CMK (cell line): ENCODE measurements around the gene MAGED2.
"Not testable (repeated sequence)": the region's sequence is repeated elsewhere in the genome, so short reads cannot be mapped to it uniquely, and the experiment has no call there.

Experiments used
- DNase-seq: peaks from one replicate; pipeline ENCODE4 v3.0.0-alpha.2; 2010; ENCODE audit warnings: low read depth

MAGED2 gene

DNA sequence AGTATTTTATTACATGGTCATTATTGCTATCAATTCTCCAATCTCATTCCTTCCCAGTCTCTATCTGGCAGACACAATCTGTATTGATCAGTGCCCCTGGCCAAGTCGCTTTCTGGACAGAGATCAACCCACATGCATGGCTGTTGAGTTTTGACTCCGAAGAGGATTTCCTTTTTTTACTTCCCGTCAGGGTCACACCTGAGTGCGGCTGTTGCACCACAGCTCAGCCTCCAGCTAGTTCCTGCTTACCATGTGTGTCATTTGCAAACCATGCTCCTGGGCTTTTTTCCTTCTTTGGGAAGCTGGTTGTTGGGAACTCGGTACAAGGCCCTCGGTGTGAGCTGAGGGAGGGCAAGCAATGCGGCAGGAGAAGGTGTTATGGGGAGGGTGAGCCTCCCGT lies 11.7 kb downstream of the MAGED2 start:
- DNase-seq = no peak

DNA sequence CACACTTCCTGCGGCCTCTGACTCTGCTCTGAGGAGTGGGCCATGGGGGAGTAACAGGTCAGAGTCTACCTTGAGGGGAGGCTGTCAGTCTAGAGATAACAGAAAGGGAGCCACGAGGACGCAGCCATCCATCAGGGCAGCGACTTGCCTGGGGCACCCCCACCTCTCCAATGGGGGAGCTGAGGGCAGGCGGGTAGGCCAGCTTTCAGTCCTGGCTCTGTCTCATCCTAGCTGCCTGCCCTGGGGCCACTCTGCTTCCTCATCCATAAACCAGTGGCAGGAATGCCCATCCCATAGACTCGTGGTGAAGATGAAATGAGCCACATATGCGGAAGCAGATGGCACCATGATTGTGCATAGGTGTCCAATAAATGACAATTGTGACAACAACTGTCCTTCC lies 13.2 kb downstream of the MAGED2 start:
- no peak for DNase-seq

DNA sequence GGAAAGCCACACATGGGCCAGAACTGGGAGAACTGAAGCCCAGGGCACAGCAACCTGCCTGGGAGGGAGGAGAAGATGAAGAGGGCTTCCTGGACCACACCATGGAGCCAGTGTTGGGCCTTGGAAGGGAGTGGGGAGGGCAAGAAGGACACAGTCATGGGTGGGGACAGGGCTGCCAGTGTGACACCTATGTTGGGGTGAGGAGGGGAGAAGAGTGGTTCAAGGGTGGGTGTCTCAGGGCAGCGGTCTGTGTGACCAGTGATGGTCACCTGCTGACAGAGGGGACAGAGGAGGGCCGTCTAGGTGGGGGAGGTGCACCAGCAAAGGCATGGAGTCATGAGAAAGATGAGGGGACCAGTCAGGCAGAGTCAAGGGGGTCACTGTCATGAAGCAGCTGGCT lies 13.8 kb downstream of the MAGED2 start:
- no peak for DNase-seq

DNA sequence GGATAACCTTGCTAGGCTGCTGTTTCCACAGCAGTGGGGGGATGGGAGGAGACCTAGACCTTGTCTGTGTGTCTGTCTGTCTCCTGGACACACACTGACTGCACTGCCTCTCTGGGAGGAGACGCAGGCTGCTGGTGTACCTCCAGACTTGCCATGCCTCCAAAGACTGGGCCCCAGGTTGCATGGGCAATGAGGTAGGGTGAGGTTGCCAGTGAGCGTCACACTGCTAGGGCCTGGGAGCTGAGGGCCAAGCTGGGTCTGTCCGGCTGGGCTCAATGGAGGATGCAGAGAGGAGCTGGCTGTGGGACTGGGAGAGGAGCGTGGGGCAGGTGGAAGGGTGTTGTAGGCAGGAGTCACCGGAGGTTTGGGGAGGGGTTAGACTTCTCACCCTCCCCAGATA lies 16.6 kb downstream of the MAGED2 start:
- no peak for DNase-seq

DNA sequence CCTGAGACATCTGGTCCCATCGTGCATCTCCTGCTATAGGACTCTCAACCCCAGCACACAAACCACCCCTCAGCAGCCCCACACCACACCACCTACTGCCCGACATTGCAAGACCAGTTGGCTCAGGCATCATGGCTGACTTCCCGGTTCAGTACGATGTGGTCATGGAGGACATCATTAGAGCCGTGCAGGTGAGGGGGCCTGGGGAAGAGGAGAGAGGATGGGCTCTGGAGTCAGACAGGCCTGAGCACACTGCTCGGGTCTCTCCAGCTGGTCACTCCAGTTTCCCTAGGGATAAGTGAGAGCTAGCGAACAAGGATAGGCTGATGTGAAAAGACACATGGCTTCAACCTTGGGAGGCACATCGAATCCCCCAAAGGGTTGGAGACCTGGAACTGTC lies 17.2 kb downstream of the MAGED2 start:
- DNase-seq = no peak

DNA sequence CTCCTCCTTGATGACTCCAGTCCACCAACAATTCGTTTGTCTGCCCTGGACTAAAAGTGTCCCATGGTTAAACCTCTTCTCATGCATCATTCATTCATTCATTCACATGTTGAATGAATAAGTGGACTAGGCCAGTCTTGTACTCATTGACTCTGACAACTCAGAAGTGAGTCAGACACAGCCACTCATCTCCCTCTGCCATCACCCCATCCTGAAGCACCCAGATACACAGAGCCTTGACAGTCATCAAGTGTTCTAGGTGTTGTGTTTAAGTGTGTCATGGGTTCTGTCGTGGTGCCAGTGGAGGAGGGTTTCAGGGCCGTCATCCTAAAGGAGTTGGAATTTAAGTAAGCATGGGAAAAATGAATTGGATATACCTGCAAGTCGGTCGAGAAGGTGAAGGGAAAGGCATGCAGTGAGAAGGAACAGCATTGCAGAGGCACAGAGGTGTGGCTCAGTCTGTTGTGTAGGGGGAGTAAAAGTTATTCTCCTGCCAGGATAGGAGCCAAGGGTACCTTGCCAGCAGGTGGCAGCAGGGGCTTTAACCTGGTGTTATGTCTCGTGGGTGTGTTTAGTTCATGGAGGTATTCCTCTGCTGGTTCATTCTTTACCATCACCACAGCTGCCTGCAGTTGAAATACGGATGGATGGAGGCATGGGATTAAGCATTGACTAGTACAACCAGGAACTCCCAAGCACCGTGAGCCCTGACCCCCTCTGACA lies 18.3 kb downstream of the MAGED2 start:
- no peak for DNase-seq

DNA sequence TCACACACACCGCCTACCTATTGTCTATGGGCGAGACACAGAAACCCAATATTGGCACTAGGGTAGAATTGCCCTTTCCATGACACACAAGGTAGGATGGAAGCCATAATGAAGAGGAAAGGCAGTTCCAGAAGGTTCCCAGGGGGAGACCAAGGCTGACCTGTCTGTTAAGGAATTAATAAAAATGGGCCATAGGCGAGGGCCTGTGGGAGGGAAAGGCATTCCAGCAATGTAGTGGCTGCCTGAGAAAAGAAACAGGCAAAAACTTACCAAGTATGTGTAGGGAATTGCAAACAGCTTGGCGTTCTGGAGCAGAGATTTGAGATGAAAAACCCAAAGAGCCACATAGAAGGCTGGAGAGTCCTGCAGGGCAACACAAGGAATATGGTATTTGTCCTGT lies 19.1 kb downstream of the MAGED2 start:
- no peak for DNase-seq

DNA sequence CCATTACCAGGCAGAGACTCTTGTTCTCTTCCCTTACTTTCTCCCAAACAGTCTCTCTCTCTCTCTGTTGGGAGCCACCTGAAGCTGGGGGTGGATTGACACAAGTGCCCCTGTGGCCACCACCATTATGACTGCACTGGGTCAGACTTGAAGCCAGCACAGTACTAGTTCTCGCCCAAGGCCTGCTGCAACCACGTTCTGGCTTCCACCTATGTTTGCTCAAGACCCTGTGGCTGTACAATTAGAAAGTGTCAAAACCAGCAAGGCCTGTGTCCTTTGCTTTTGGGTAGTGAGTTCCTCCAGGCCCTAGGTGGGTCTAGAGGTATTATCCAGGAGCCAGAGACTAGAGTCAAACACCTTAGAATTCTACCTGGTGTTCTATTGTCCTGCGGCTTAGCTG lies 31.0 kb downstream of the MAGED2 start:
- no peak for DNase-seq

DNA sequence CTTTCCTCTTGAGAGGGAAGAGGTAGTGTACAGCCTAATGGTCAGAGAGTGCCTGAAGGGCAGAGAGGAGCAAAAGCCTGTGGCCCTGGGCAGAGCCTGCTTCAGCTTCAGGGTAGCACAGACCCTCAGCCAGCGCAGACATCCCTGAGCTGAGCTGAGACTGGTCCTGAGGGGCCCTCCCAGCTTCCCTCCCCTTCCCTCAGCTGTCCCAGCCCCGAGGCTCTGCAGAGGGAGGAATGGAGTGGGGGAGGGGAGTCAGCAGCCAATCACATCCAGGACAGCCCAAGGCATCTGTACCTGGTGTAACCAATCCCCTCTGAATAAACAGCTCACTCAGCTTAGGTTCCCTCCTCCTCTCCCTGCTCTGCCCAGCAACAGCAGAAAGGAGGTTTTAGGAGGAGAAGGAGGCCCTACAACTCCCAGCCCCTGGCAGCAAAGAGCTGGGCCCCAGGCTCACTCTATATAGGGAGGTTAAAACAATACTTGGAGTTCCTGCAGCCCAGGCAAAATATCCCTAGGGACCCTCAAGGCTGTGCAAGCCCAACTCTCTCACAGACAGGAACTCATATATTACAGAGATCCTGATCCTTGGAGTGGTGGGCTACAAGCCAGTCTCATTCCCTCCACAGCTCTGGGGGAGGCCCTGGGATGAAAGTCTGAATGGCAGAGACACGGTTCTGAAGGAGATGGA lies 33.8 kb downstream of the MAGED2 start:
- not testable (repeated sequence) for DNase-seq

DNA sequence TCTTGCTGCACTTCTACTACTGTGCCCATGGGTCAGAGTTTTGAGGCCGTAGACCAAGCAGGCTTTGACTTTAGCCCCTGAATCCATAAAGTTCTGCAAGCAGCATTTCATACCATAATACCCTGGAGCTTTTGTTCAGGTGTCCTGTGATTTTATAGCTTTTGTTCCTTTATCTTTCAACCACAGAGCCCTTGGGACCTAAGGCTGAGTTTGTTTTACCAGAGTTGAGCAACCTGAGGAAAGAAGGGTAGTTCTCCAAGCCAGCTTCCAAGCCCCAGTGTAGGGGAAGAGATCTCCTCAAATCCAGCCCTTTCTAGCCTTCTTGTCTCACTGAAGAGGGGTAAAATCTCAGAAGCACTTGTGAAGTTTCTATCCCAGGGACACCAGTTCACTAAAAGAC lies 35.1 kb downstream of the MAGED2 start:
- no peak for DNase-seq

DNA sequence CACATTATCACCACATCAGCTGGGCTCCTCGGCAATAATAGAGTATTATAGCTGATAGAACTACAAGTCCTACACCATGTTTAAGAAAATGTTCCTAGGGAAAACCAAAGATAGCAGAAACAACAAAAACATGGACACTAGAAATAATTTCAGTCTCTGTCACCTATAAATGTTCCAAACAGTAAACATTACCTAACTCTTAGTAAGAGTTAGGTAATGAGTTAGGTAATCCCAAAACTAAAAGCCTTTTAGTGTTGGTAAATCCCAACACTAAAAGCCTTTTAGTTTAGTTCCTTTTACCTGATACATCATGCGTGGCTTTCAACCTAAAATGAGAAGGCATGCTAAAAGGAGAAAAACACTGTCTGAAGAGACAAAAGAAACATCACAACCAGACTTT lies 35.5 kb downstream of the MAGED2 start:
- DNase-seq = no peak

DNA sequence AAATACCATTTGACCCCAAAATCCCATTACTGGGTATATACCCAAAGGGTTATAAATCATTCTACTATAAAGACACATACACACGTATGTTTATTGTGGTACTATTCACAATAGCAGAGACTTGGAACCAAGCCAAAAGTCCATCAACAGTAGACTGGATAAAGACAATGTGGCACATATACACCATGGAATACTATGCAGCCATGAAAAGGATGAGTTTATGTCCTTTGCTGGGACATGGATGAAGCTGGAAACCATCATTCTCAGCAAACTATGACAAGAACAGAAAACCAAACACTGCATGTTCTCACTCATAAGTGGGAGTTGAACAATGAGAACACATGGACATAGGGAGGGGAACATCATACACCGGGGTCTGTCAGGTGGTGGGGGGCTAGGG lies 40.2 kb downstream of the MAGED2 start:
- DNase-seq = not testable (repeated sequence)

DNA sequence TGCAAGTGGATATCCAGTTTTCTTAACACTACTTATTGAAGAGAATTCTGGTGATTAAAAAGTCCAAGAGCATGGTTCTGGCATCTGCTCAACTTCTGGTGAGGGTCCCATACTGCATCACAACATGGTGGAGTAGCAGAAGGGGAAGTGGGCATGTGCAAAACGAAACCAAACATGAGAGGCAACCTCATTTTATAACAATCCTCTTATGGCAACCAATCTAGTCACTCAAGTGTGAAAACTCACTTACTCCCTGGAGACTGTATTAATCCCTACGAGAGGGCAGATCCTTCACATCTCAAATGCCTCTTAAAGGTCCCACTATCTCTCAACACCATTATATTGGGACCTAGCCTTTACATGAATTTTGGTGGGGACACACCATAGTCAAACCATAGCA lies 57.7 kb downstream of the MAGED2 start:
- DNase-seq = no peak
